ENCODE results near the gene ATP8A2. TPM values are rescaled to one million over a fixed set of nuclear protein-coding genes. Genes with fewer than 3 reads are reported as not detected.

The ATP8A2 gene
- total RNA-seq, 4 donors from 2014 or later, result 0.18 to 11.6 (median 1.8) TPM

DNA sequence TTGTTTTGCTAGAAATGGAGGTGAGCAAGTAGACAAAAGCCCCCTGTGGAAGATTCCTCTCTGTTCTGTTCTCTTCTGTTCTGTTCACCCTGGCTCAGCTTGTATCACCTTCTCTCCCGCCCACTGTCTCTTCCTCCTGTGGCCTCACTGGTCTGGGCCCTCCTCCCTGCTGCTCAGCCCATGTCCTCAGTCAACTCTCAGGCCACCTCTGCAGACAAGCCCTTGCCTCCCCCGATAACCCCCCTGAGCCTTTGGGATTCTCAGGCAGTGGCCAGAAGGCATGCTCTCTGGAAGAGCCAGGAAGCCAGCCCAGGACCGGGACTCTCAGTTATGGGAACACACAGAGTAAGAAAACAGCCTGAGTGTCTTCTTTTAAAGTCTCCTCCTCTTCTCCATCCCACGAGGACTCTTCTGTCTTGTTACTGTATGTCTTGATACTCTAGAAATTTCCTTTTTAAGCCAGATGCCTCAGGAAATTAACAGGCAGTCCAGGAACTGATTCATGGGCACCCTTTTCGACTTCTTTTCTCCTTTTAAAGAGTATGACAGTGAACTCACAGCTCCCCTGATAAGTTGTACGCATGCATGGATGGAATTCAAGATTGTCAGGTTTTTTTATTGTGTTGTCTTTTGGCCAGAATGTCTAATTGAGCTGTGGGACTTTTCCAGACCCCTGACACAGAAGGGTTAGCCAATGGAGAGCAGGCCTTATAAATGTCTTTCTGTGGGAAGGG is 646.3 kb downstream of the ATP8A2 start:
- Histone ChIP-seq H3K27me3 (no peaks in the 10 kb centered on the region), H3K27ac (no peak overlapping the region), H3K9me3 (no peaks in the 10 kb centered on the region), H3K4me3 (no peak overlapping the region), H3K36me3 (no peaks in the 10 kb centered on the region), H3K4me1 (no peaks in the 10 kb centered on the region)
- no peak for DNase-seq
- TF ChIP-seq POLR2A (IDR thresholded peaks at IDR 0.05), result no peak
- no peak for TF ChIP-seq CTCF (IDR thresholded peaks at IDR 0.05)

GRCh38 chr13:26019251-26019650 is 647.5 kb downstream of the ATP8A2 start:
- H3K4me1 ChIP-seq, result no peaks in the 10 kb centered on the region

DNA sequence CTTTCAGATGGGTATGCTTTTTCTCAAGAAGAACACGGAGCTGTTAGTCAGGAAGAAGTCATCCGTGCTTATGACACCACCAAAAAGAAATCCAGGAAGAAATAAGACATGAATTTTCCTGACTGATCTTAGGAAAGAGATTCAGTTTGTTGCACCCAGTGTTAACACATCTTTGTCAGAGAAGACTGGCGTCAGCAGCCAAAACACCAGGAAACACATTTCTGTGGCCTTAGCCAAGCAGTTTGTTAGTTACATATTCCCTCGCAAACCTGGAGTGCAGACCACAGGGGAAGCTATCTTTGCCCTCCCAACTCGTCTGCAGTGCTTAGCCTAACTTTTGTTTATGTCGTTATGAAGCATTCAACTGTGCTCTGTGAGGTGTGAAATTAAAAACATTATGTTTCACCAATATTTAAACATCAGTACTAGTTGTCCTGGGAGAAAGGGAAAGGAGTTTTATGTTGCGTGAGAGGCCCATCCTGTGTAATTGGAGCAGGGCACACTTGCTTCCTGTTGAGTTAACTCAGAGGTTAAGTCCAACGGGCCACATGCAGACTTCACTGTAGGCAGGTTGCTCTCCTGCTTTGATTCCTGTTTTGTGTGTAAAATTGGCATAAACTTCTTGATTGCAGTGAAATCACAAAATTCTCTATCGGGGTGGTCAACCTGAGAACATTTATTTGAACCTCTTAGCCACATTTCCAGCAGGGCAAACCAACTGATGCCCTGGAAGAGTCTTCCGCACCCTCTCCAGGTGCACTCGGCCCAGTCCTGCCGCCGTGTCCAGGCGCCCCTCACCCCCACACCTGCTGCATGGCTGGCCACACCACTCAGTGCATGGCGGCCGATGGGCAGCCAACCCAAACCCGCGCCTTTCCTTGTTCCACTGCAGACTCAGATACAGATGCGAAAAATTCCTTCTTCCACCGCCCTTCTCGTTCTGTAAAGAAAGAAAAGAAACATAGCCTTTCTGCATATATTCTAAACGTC is 648.4 kb downstream of the ATP8A2 start:
- Histone ChIP-seq H3K27ac (no peak overlapping the region), H3K36me3 (no peaks in the 10 kb centered on the region), H3K4me1 (no peaks in the 10 kb centered on the region), H3K4me3 (no peak overlapping the region), H3K27me3 (no peaks in the 10 kb centered on the region), H3K9me3 (no peaks in the 10 kb centered on the region)
- TF ChIP-seq CTCF (IDR thresholded peaks at IDR 0.05) (no peak), POLR2A (IDR thresholded peaks at IDR 0.05) (no peak)
- no peak for DNase-seq

More at GRCh38 chr13:26019251-26019650, 647.5 kb downstream of the ATP8A2 start:
- Histone ChIP-seq H3K36me3 (no peaks in the 10 kb centered on the region), H3K9me3 (no peaks in the 10 kb centered on the region), H3K27ac (no peak overlapping the region), H3K4me3 (no peak overlapping the region), H3K27me3 (no peaks in the 10 kb centered on the region)
- DNase-seq, result no peak
- no peak for TF ChIP-seq POLR2A (IDR thresholded peaks at IDR 0.05)
- TF ChIP-seq CTCF (IDR thresholded peaks at IDR 0.05), result no peak

DNA sequence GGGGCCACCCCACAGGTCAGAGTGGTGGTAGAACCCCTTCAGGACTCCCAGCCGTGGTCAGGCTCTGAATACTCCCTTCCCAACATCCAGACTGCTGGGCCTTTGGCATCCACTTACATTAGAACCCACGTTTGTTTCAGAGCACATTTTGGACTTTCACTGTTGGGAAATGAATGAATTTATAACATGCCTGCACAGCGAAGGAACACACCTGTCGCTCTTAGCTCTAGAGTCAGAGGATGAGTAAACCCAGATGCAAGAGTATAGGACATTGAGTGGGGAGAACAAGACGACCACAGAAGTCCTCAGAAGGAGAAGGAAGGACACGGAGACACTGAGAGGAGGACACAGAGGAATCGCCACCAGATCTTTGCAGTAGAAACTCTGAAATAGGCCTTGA is 649.1 kb downstream of the ATP8A2 start:
- DNase-seq, result no peak
- Histone ChIP-seq H3K4me1 (no peaks in the 10 kb centered on the region), H3K27ac (no peak overlapping the region)

GRCh38 chr13:26021516-26021915 is 649.7 kb downstream of the ATP8A2 start:
- Histone ChIP-seq H3K9me3 (no peaks in the 10 kb centered on the region), H3K4me1 (no peaks in the 10 kb centered on the region), H3K27me3 (no peaks in the 10 kb centered on the region), H3K27ac (no peak overlapping the region), H3K4me3 (no peak overlapping the region), H3K36me3 (no peaks in the 10 kb centered on the region)
- DNase-seq, result no peak
- TF ChIP-seq POLR2A (IDR thresholded peaks at IDR 0.05) (no peak), CTCF (IDR thresholded peaks at IDR 0.05) (no peak)

More for the DNA sequence above, 649.1 kb downstream of the ATP8A2 start:
- Histone ChIP-seq H3K27me3 (no peaks in the 10 kb centered on the region), H3K4me3 (no peak overlapping the region), H3K36me3 (no peaks in the 10 kb centered on the region), H3K9me3 (no peaks in the 10 kb centered on the region)
- TF ChIP-seq POLR2A (IDR thresholded peaks at IDR 0.05), result no peak
- no peak for TF ChIP-seq CTCF (IDR thresholded peaks at IDR 0.05)
